ENCODE measurements around the gene MED13L.

MED13L gene

DNA sequence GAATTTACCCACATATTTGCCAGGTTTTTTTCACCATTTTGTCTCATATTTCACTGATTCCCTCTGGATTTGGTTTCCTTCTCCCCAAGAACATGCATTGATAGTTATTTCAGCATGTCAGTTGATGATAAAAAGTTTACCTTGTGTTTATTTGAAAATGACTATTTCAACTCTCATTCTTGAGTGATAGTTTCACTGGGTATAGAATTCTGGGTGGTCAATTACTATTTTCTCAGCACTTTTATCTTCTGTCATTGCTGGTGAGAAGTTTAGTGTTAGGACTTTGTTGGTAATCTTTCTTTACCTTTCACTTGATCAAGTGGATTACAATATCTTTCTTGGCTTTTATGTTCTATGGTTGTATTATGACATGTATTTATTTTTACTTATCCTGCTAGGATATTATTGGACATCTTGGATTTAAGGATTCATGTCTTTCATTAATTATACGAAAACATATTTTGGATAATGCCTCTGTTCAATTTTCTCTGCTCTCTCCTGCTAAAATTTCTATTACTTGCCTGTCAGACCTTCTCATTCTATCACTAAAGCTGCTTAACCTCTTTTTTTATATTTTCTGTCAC is 338.6 kb downstream of the MED13L start:
- no peak for DNase-seq (ENCODE audit: low spot score)

DNA sequence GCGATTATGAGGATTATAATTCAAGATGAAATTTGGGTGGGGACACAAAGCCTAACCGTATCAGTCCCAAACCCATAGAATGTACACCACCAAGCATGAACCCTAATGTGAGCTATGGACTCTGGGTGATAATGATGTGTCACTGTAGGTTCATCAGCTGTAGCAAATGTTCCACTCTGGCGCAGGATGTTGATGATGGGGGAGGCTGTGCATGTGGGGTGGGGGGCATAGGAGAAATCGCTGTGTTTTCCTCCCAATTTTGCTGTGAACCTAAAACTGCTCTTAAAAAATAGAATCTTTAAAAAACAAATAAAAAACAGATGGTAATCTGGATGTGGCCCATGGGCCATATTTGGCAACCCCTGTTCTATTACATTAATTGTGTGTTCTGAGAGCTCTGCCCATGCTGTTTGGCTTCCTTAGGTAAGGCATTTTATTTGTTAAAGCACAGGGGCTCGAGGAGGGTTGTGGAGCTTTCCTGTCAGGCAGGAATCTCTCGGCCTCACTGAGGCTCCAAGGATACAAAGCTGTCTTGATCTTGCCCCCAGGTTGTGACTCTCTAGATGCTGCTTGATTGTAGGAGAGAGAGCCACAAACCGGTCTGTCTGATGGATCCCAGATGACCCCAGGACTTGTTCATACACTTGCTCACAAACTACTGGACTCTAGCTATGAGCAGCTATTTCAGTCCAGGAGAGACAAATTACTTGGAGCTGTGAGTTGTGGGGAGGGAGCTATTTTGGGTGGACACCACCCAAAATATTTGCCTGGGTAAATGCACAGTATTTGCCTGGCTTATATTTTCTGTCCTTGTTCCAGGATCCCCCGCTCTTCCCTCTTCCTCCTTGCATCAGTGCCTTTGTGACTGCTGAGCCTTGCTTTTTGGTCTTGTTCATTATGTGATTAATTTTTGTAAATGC is 340.2 kb downstream of the MED13L start:
- DNase-seq (ENCODE audit: low spot score), result no peak

DNA sequence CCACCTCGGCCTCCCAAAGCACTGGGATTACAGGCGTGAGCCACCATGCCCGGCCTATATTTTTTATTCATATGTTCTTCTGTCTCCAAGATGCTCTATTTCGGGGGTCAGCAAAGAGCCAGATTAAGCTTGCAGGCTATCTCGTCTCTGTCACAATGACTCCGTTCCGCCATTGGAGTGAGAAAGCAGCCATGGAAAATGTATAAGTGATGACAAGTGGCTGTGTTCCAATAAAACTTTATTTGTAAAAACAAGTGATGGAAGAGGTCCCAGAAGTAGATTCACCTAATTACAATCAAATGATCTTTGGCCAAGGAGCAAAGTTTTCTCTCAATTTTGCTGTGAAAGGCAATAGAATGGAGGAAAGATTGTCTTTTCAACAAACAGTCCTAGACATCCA is 342.6 kb downstream of the MED13L start:
- no peak for DNase-seq (ENCODE audit: low spot score)

DNA sequence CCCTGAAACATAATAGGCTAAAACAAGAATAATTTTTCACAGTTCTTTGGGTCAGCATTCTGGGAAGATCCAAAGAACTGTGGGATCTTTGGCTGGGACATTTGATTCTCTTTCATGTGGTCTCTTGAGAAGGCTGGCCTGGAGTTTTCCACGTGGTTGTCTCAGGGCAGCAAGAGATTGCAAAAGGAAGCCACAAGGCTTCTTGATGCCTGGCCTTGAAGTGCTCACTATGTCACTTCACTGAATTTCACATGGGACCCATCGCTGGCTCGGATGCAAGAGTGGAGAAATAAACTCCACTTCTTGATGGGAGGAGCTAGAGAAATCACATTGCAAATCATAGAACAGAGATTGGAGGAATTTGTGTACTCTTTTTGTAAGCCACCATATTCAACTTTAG is 343.4 kb downstream of the MED13L start:
- no peak for DNase-seq (ENCODE audit: low spot score)

DNA sequence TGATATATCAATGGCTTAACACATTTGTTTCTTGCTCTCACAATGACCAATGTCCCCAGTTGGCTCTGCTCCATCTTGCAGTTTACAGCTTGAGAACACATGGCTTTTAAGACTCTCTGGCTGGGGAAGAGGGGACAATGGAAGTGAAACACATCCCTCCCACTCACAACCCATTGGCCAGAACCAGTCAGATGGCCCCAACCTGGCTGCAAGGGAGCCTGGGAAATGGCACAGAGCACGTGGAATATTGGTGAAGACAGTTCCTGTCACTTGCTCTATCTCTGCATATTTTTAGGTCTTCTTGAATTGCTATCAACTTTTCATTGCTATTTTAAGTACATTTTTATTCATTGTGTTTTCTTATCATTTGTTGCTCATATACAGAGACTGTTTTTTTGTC is 345.4 kb downstream of the MED13L start:
- peak; percentile 24 for DNase-seq (ENCODE audit: low spot score)

DNA sequence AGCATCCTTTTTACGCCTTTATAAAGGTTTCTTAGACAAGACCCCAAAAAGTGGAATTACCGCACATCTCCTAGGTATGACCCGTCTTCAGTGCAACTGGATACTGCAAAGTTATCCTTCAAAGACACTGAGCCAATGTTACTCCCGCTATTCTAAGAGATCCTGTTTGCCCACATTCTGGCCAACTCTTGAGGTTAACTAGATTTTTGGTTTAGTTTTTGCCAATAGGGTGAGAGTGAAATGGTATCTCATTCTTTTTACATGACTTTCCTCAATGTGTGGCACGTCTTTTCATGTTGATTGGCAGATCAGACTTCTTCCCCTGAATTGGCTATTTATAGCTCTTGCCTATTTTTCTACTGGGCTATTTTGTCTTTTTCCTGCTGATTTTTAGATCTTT is 347.2 kb downstream of the MED13L start:
- DNase-seq (ENCODE audit: low spot score), result peak; percentile 3

DNA sequence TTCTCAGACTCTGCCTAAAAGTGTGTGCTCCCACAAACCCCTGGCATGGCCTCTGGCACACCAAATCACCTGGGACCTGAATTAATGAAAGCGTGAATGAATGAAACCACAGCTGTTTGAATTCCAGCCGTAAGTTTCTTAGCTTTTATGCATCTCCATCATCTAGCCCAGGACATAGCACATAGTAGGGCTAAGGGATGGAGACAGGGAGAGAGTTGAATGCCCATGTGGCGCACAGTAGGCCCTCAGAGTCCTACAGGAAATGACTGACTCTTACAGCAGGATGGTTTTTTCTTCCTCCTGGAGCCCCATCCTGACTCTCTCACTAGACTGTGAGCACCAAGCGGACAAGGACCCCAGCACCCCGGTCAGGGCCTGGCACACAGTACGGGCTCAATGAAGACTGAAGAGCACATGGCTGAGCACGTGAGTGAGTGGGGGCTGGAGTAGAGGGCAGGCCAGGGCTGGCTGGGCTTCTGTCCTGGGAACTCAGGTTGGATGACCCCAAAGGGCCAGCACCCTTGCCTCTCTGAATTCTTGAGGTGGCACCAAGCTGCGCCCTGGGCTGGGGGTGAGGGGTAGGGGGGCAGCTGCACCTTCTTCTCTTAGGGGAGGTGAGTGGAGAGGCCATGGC is 351.3 kb downstream of the MED13L start:
- DNase-seq (ENCODE audit: low spot score), result no peak

DNA sequence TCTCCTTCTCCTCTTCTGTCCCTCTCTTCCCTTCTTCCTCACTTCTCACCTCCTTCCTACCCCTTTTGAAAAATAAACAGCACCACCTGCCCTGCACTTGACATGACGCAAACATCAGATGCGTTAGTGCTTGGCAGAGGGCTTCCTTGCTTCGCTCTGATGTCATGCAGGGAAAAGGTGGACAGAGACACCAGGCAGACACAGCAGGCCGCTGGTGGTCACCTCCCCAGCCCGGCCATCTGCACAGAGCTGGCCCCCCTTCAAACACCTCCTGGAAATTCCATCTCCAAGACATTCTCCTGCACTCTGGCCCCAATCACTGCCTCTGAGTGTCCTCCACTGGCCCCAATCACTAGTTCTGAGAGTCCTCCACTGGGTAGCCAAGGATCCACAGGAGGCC is 353.6 kb downstream of the MED13L start:
- no peak for DNase-seq (ENCODE audit: low spot score)

DNA sequence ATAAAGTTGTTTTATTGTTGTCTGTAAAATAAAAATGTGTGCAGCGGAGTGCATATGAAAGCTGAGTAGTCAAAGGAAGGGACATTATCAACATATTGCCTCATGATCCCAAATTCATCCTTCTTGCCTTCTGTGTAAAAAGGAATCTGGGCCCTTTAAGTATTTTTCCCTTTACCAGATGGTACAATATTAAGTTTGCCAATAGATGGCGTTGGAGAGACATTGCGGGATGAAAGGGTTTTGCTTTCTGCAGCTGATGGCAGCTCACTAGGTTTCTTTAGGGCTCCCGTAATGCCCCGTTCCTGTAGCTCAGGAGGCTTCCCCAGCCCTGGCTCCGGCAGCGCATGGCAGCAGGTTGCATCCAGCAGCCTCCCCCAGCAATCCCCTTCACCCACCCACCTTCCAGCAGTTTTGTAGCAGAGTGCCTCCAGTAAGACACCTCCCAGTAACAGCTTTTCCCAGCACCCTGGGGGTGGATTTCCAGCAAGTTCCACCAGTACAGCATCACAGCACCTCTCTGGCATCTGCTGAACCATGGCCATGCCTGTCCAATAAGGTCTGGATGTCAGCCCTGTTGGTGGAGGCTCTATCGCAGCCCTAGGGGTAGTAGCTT is 354.4 kb downstream of the MED13L start:
- no peak for DNase-seq (ENCODE audit: low spot score)

DNA sequence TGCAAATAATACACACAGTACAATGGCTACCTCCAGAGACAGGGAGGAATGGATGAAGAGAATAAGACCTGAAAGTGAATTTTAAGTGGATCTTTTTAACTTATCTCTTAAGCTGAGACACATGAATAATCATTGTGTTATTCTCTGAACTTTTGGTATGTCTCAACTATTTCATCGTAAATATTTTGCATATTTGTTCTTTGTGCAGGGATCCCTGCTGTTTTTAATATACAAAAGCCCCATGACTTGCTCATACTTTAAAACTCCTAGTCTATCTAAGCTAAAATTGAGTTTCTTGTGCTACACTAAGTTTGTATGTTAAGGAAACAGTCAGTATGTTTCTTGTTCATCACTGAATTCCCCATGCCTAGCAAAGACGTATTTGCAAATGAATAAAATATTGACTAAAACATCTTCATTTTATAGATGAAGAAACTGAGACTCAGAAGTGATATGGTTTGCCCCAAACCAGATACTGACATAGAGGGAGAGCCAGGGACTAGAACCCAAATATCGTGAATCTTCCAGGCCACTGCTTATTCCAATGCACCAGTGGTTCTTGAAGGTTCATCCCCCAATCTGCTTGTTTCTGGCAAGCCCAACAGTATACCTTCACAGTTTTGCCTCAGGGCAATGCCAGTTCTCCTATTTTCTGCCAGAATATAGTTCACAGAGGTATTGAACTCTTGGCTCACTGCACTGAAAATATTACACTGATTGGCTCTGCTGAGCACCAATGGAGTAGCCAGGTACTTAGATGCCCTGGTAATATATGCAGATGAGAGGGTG is 356.9 kb downstream of the MED13L start:
- no peak for DNase-seq (ENCODE audit: low spot score)

DNA sequence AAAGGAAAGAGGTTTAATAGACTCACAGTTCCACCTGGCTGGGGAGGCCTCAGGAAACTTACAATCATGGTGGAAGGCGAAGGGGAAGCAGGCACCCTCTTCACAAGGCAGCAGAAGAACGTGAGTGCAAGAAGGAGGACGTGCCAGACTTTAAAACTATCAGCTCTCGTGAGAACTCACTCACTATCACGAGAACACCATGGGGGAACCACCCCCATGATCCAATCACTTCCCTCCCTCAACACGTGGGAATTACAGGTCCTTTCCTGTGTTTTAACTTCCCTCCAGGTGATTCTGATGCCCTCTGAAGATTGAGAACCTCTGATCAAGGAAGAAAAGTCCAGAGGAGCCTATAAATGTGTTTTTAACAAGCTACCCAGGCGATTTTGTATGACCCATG is 358.7 kb downstream of the MED13L start:
- DNase-seq (ENCODE audit: low spot score), result no peak

DNA sequence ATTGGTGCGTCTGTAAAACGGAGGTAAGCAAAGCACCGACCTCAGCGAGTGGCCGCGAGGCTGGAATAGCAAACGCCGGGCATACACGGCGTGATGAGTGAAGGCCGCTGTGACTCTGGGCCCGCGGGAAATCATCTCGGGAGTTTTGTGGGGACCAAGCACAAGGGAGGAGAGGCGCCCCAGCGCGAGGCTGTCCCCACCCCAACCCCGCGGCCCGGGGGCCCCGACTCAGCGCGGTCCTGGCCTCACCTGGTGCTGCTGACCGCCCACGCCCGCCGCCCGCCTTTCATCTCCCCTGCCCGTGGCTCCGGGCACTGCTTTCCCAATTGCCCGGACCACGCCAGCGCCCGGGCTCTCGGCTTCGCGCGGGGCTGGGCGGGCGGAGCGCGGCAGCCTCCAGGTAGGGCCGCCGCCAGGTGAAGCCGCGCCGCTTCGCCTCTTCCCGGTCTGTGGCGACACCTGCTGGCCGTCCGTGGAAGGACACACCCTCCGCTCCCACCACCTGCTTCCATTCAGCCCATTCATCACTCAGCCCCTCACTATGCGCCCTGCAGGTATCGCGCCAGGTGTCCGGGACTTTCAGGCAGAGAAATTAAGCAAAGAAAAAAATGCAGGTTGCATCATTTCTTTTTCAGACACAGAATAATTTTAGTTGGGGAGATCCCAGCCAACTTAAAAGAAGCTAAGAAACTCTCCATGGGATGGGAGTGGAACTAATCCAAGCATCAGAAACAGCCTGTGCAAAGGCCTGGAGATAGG is 360.4 kb downstream of the MED13L start:
- peak; percentile 86 for DNase-seq (ENCODE audit: low spot score)

DNA sequence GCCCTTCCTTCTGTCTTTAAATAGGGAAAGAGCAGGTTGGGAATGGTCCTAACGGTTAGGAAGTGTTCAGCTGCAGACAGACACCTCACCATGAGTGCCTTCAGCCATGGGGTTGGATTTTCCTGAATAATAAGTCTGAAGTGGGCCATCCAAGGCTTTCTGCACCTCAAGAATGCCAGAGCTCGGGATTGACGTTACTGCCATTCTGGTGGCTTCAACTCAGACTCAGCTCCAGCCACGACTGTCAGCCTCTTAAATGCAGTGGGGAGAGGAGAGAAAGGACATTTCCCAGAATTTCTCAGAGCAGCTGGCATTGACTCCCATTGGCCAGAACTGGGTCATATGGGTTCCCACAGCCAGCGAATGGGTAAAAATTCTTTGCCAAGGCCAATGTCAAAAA is 363.4 kb downstream of the MED13L start:
- DNase-seq (ENCODE audit: low spot score), result no peak

DNA sequence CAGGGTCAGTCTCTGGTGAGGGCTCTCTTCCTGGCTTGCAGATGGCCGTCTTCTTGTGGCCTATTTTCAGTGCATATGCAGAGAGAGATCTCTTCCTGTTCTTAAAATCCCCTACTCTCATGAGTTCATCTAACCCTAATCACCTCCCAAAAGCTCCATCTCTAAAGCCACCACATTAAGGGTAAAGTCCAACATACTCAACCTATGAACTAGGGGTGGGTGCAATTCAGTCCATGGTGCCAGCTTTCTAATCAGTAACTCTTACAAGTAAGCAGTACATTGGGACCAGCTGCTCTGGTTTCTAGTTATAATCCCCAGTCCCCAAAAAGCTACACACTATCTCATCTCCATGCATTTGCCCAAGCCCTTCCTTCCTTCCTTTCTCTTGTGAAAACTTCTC is 365.1 kb downstream of the MED13L start:
- no peak for DNase-seq (ENCODE audit: low spot score)

DNA sequence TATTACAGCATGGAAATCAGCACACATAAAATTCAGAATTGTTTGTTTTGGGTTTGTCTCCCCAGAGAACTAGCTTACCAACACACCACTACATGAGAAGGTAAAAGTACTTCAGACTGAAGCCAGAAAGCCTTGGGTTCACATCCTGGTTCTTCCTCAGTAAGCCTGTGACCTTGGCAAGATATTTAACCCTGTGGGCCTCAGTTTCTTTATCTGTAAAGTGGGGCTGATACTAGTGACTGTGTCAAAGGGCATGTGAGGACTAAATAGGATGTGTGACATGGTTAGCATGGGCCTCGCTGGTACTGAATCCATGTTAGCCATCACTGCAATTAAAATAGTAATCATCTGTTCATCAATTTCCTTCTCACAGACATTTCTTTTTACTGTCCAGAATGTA is 366.1 kb downstream of the MED13L start:
- DNase-seq (ENCODE audit: low spot score), result no peak

DNA sequence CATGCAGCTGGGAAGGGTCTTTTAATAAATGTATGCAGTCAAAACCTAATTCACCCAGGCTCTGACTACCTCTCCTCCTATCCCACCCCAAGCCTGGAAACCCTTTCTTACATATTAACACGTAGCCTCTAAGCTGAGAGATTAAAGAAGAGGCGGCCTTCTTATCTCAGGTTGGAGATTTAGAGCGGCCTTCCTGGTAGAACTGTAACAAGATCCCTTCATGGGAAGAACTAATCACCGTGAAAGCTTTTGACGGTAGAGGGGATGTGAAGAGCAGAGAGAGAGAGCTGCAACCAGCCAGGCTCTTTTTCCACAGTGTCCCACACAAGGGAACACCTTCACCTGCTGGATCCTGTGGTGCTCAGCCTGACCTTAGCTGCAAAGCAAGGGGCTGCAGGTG is 367.4 kb downstream of the MED13L start:
- DNase-seq (ENCODE audit: low spot score), result no peak
